Measurements from ENCODE around the gene COL4A5. TPM values are rescaled to one million over a fixed set of nuclear protein-coding genes. Genes with fewer than 3 reads are reported as not detected.

The COL4A5 gene
- total RNA-seq, 3 donors from 2014 or later (not counting 1 experiment from before 2014, with no cell fraction given): not detected

DNA sequence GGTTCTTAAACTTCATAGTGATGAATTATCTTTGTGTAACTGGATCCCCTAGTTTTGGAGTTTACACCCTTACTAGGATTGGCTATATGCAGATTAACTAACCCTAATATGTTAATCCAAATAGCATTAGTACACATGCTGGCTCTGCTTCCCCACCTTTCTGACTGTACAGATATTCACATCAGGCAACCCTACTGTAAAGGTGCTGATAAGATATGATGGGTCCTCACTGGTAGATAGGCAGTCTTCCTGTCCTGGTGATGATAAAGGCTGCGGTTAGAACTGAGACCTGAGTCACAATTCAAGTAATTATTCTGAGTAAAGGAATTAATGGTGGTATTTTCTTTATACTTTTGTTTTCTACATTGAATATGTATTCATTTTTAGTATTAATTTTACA lies 118.6 kb downstream of the COL4A5 start:
- H3K27me3 ChIP-seq (ENCODE audit: control insufficient read depth, insufficient read depth, low read length): no peaks in the 10 kb centered on the region
- DNase-seq: no peak
- H3K36me3 ChIP-seq (ENCODE audit: control insufficient read depth, insufficient read depth, low read length): no peaks in the 10 kb centered on the region
- TF ChIP-seq, protein P1, sequence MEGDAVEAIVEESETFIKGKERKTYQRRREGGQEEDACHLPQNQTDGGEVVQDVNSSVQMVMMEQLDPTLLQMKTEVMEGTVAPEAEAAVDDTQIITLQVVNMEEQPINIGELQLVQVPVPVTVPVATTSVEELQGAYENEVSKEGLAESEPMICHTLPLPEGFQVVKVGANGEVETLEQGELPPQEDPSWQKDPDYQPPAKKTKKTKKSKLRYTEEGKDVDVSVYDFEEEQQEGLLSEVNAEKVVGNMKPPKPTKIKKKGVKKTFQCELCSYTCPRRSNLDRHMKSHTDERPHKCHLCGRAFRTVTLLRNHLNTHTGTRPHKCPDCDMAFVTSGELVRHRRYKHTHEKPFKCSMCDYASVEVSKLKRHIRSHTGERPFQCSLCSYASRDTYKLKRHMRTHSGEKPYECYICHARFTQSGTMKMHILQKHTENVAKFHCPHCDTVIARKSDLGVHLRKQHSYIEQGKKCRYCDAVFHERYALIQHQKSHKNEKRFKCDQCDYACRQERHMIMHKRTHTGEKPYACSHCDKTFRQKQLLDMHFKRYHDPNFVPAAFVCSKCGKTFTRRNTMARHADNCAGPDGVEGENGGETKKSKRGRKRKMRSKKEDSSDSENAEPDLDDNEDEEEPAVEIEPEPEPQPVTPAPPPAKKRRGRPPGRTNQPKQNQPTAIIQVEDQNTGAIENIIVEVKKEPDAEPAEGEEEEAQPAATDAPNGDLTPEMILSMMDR (IDR thresholded peaks at IDR 0.05): no peak
- H3K9me3 Mint-ChIP-seq: peaks cover 2 to 5% of the 10 kb centered on the region in 2 donors
- H3K4me3 Mint-ChIP-seq: no peak overlapping the region
- H3K27me3 Mint-ChIP-seq (ENCODE audit: low read depth in 2 of 2): peaks cover 0 to 7% of the 10 kb centered on the region in 2 donors
- no peak for ATAC-seq
- H3K36me3 Mint-ChIP-seq: no peaks in the 10 kb centered on the region
- H3K4me1 Mint-ChIP-seq: no peaks in the 10 kb centered on the region
- no peak overlapping the region for H3K4me3 ChIP-seq (ENCODE audit: low read length)
- no CpG with 5 or more reads among the region's 1 CpG for WGBS (ENCODE audit: insufficient coverage)
- H3K27ac ChIP-seq (ENCODE audit: low read length): no peak overlapping the region
- intact Hi-C loops (cut with micrococcal nuclease): no loop called here
- no peak overlapping the region for H3K27ac Mint-ChIP-seq
- H3K9me3 ChIP-seq (ENCODE audit: control insufficient read depth, insufficient read depth, low read length): no peaks in the 10 kb centered on the region
- no peaks in the 10 kb centered on the region for H3K4me1 ChIP-seq (ENCODE audit: control insufficient read depth, insufficient read depth, low read length)

DNA sequence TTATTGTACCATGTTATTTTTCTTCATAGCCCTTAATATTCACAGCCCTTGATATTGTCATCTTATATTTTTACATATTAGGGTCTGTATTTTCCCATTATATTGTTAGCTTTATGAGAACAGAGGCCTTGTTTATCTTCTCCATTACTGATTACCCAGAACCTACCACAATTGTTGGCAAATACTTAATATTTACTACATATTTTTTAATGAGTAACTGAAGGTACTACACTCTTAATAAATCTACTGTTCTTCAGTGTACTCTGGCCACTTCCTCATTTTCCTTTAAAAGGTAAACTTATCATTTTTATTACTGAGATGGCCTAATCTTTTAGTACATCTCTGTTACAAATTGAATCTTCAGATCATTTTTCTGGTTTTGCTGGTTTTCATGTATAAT lies 133.5 kb downstream of the COL4A5 start:
- Mint-ChIP-seq H3K27me3 (ENCODE audit: low read depth in 2 of 2) (no peaks in the 10 kb centered on the region), H3K9me3 (peaks cover 0 to 4% of the 10 kb centered on the region in 2 donors), H3K27ac (no peak overlapping the region), H3K4me3 (no peak overlapping the region), H3K36me3 (no peaks in the 10 kb centered on the region), H3K4me1 (no peaks in the 10 kb centered on the region)
- Histone ChIP-seq H3K27ac (ENCODE audit: low read length) (no peak overlapping the region), H3K4me1 (ENCODE audit: control insufficient read depth, insufficient read depth, low read length) (no peaks in the 10 kb centered on the region), H3K36me3 (ENCODE audit: control insufficient read depth, insufficient read depth, low read length) (no peaks in the 10 kb centered on the region), H3K9me3 (ENCODE audit: control insufficient read depth, insufficient read depth, low read length) (no peaks in the 10 kb centered on the region), H3K27me3 (ENCODE audit: control insufficient read depth, insufficient read depth, low read length) (no peaks in the 10 kb centered on the region), H3K4me3 (ENCODE audit: low read length) (no peak overlapping the region)
- intact Hi-C loops (cut with micrococcal nuclease): no loop called here
- ATAC-seq (no peak), DNase-seq (no peak)
- TF ChIP-seq, protein P1 (IDR thresholded peaks at IDR 0.05): no peak

DNA sequence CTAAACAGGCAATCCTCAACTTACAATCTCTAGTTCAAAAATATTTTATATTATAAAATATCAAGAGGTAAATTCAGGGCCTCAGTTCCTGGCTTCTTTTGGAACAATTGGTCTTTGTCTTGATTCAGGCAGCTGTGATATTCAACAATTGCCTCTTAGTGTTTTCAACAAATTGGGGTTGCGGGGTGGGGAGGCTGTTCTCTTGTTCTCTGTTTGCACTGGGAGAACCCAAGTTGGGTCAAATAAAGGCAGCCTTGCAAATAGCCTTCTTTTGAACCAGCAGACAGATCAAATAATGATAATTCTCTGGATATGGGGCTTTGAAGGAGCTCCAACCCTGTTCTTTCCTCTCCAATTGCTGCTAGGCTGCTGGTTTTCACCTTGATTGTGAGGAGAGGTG lies 142.5 kb downstream of the COL4A5 start:
- H3K4me1 ChIP-seq (ENCODE audit: control insufficient read depth, insufficient read depth, low read length): no peaks in the 10 kb centered on the region
- no peak overlapping the region for H3K4me3 ChIP-seq (ENCODE audit: low read length)
- intact Hi-C loops (cut with micrococcal nuclease): no loop called here
- ATAC-seq: no peak
- Mint-ChIP-seq H3K27me3 (ENCODE audit: low read depth in 2 of 2) (peaks cover 0 to 6% of the 10 kb centered on the region in 2 donors), H3K4me1 (no peaks in the 10 kb centered on the region), H3K9me3 (peaks cover 0 to 8% of the 10 kb centered on the region in 2 donors), H3K4me3 (no peak overlapping the region), H3K36me3 (no peaks in the 10 kb centered on the region), H3K27ac (no peak overlapping the region)
- no peaks in the 10 kb centered on the region for H3K27me3 ChIP-seq (ENCODE audit: control insufficient read depth, insufficient read depth, low read length)
- DNase-seq: no peak
- 100% methylated on average over 1 of the region's 1 CpG for WGBS (ENCODE audit: insufficient coverage)
- H3K27ac ChIP-seq (ENCODE audit: low read length): no peak overlapping the region
- no peaks in the 10 kb centered on the region for H3K36me3 ChIP-seq (ENCODE audit: control insufficient read depth, insufficient read depth, low read length)
- no peaks in the 10 kb centered on the region for H3K9me3 ChIP-seq (ENCODE audit: control insufficient read depth, insufficient read depth, low read length)
- TF ChIP-seq, protein P1 (IDR thresholded peaks at IDR 0.05): no peak

DNA sequence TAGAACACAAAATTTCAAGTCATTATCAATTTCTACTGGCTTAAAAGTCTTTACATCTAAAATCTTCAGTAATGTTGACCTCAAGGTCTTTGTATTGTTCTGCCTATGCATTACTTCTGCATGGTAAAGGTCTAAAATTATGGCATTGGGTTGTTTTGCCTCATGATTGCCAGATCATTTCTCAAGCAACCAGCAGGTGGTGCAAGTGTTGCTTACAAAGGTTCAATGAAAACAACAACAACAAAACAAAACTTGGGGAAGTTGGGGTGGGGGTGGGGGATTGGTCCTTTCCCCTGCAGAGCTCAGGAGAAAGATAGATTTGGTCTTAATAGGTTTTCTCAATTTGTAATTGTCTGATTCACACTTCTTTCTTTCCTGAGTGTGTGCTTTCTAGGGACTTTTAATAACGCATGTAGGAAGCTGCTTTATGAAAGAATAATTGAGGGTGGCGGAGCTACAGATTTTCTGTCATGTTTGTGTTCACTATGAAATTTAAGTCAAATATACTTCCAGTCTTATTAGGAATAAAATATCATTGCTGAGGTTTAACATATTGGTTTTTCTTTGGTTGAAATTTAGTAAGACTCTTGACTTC lies 145.1 kb downstream of the COL4A5 start:
- Histone ChIP-seq H3K27me3 (ENCODE audit: control insufficient read depth, insufficient read depth, low read length) (no peaks in the 10 kb centered on the region), H3K4me1 (ENCODE audit: control insufficient read depth, insufficient read depth, low read length) (no peaks in the 10 kb centered on the region), H3K9me3 (ENCODE audit: control insufficient read depth, insufficient read depth, low read length) (no peaks in the 10 kb centered on the region), H3K4me3 (ENCODE audit: low read length) (no peak overlapping the region), H3K27ac (ENCODE audit: low read length) (no peak overlapping the region), H3K36me3 (ENCODE audit: control insufficient read depth, insufficient read depth, low read length) (no peaks in the 10 kb centered on the region)
- intact Hi-C loops (cut with micrococcal nuclease): no loop called here
- peaks cover 0 to 6% of the 10 kb centered on the region in 2 donors for H3K27me3 Mint-ChIP-seq (ENCODE audit: low read depth in 2 of 2)
- H3K27ac Mint-ChIP-seq: no peak overlapping the region
- no peak overlapping the region for H3K4me3 Mint-ChIP-seq
- no CpG with 5 or more reads among the region's 2 CpGs for whole genome bisulfite sequencing (ENCODE audit: insufficient coverage)
- TF ChIP-seq, protein P1 (IDR thresholded peaks at IDR 0.05): no peak
- DNase-seq: no peak
- ATAC-seq: no peak
- H3K9me3 Mint-ChIP-seq: peaks cover 0 to 5% of the 10 kb centered on the region in 2 donors
- H3K4me1 Mint-ChIP-seq: no peaks in the 10 kb centered on the region
- H3K36me3 Mint-ChIP-seq: no peaks in the 10 kb centered on the region

Data from natural killer cell (primary cell).